Muscle layer of duodenum (tissue), 2 donors: ENCODE results near the gene NR6A1.

Source experiments
- H3K27ac ChIP-seq: one replicate; pipeline ENCODE4 v1.7.0; 2013; ENCODE audit warnings: mild to moderate bottlenecking, low read length
- H3K27me3 ChIP-seq: one replicate; pipeline ENCODE4 v1.7.0; 2013; ENCODE audit warnings: low read depth, mild to moderate bottlenecking, control low read depth, low read length
- H3K36me3 ChIP-seq, 2 donors: one replicate each; pipeline ENCODE4 v1.7.0; 2013; ENCODE audit warnings: low read length in 2 of 2, control low read depth in 1 of 2, mild to moderate bottlenecking in 1 of 2; ENCODE audit not compliant: insufficient read depth in 2 of 2, control insufficient read depth in 1 of 2
- H3K4me1 ChIP-seq, 2 donors: one replicate each; pipeline ENCODE4 v1.7.0; 2013; ENCODE audit warnings: low read length in 2 of 2, mild to moderate bottlenecking in 2 of 2, control low read depth in 1 of 2, moderate library complexity in 1 of 2; ENCODE audit not compliant: insufficient read depth in 2 of 2, control insufficient read depth in 1 of 2
- H3K4me3 ChIP-seq, 2 donors: one replicate each; pipeline ENCODE4 v1.7.0; 2013; ENCODE audit warnings: low read length in 2 of 2, low read depth in 1 of 2, mild to moderate bottlenecking in 1 of 2
- H3K9me3 ChIP-seq, 2 donors: one replicate each; pipeline ENCODE4 v1.7.0; 2013; ENCODE audit warnings: low read length in 2 of 2, control low read depth in 1 of 2, mild to moderate bottlenecking in 1 of 2; ENCODE audit not compliant: control insufficient read depth in 1 of 2
- donor health status: healthy.

The NR6A1 gene

DNA sequence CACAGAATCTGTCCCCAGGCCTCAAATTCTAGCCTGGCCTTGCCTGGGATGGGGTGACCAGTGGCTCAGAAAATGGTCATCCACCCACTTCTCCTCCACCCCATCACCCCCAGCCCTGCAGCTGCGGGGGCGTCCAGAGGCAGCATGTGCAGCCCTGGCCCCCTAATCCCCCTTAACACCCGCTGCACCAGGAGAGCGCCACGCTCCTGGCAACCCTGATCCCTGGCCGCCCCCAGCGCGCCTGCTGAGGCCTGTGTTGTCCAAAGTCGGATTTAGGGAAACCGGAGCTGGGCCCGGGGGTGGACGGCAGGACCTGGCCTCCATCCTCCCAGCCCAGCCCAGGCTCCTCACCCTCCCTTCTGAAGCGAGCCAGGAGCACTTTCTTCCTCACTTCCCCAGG, 285.9 kb downstream of the NR6A1 start:
- no peaks in the 10 kb centered on the region for H3K9me3 ChIP-seq
- no peaks in the 10 kb centered on the region for H3K27me3 ChIP-seq
- no peak overlapping the region for H3K4me3 ChIP-seq
- no peaks in the 10 kb centered on the region for H3K4me1 ChIP-seq
- H3K27ac ChIP-seq = no peak overlapping the region
- no peaks in the 10 kb centered on the region for H3K36me3 ChIP-seq

DNA sequence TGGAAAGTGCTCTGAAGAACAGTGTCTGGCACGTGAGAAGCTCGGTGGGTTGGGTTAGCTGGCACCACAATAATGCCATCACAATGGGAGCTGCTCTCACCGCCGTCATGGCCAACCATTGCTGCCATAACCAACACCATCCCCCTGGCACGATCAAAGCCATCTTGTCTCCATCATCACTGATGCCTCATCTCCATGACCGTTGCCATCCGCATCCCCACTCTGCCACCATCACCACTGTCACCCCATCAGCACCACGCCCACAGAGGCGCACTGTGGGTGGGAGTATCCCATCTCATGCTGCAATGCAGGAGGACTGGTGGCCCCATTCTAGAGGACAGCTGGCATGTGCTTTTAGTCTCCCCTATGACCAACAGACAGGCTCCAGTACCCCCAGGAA, 287.6 kb downstream of the NR6A1 start:
- Histone ChIP-seq H3K9me3 (no peaks in the 10 kb centered on the region), H3K27ac (no peak overlapping the region), H3K36me3 (no peaks in the 10 kb centered on the region), H3K27me3 (peaks cover 7% of the 10 kb centered on the region), H3K4me1 (no peaks in the 10 kb centered on the region), H3K4me3 (no peak overlapping the region)

- Histone ChIP-seq H3K27ac (no peak overlapping the region), H3K36me3 (no peaks in the 10 kb centered on the region), H3K4me1 (peaks cover 0 to 5% of the 10 kb centered on the region in 2 donors), H3K4me3 (no peak overlapping the region), H3K27me3 (peaks cover 13% of the 10 kb centered on the region), H3K9me3 (no peaks in the 10 kb centered on the region)
Measured at GRCh38 chr9:124482431-124483031, 288.6 kb downstream of the NR6A1 start.

DNA sequence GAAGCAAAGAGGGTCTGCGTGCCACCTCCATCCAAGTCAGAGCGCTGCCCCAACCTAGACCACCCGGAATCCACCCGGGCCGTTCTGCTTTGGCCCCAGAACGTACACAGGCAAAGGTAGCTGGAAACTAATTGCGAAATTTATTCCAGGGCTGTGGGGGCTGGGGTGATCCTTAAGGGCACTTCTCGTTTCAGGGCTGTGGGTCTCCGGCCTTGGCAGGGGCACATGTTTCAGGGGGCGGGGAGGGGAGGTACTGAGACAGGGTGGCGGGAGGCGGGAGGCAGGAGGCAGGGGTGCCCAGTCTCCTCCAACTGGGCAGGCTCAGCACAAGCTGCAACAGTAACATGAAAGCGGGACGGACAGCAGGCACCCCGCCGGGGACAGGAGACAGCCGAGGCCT, 290.0 kb downstream of the NR6A1 start:
- Histone ChIP-seq H3K36me3 (no peaks in the 10 kb centered on the region), H3K27me3 (peaks cover 13% of the 10 kb centered on the region), H3K4me3 (no peak overlapping the region), H3K9me3 (no peaks in the 10 kb centered on the region), H3K4me1 (peaks cover 0 to 10% of the 10 kb centered on the region in 2 donors), H3K27ac (no peak overlapping the region)

GRCh38 chr9:124480621-124480981, 290.5 kb downstream of the NR6A1 start:
- H3K27me3 ChIP-seq = peaks cover 13% of the 10 kb centered on the region
- H3K9me3 ChIP-seq = no peaks in the 10 kb centered on the region
- no peaks in the 10 kb centered on the region for H3K36me3 ChIP-seq

GRCh38 chr9:124479947-124480620, 291.0 kb downstream of the NR6A1 start:
- peaks cover 13% of the 10 kb centered on the region for H3K27me3 ChIP-seq
- H3K27ac ChIP-seq = no peak overlapping the region
- H3K4me1 ChIP-seq = peaks cover 0 to 10% of the 10 kb centered on the region in 2 donors
- H3K4me3 ChIP-seq = no peak overlapping the region
- H3K9me3 ChIP-seq = no peaks in the 10 kb centered on the region
- no peaks in the 10 kb centered on the region for H3K36me3 ChIP-seq

More at GRCh38 chr9:124480621-124480981, 290.5 kb downstream of the NR6A1 start:
- Histone ChIP-seq H3K4me3 (no peak overlapping the region), H3K27ac (no peak overlapping the region), H3K4me1 (peaks cover 0 to 10% of the 10 kb centered on the region in 2 donors)

GRCh38 chr9:124479371-124479770, 291.7 kb downstream of the NR6A1 start:
- H3K4me1 ChIP-seq = peaks cover 0 to 10% of the 10 kb centered on the region in 2 donors
- no peak overlapping the region for H3K4me3 ChIP-seq
- peaks cover 13% of the 10 kb centered on the region for H3K27me3 ChIP-seq

DNA sequence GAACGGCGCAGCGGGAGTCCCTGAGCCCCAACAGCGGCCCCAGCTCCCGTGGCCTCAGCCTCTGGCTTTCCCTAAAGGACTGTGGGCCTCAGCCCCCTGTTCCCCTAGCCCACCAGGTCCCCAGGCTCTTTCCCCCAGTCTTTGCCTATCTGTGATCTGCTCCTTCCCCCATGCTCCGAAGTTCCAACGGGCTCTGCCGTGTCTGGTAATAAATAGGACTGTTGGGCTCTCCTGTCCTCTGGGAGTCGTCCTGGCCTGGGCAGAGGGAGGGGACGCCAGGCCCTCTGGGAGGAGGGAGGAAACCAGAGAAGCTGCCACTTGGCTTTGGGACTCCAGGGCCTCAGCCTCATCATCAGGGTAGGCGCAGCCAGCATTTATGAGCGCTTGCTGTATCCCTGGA, 292.8 kb downstream of the NR6A1 start:
- H3K9me3 ChIP-seq = no peaks in the 10 kb centered on the region
- H3K4me3 ChIP-seq = no peak overlapping the region
- peaks cover 13% of the 10 kb centered on the region for H3K27me3 ChIP-seq
- no peaks in the 10 kb centered on the region for H3K36me3 ChIP-seq
- no peak overlapping the region for H3K27ac ChIP-seq
- peaks cover 0 to 10% of the 10 kb centered on the region in 2 donors for H3K4me1 ChIP-seq

More at GRCh38 chr9:124479371-124479770, 291.7 kb downstream of the NR6A1 start:
- Histone ChIP-seq H3K27ac (no peak overlapping the region), H3K36me3 (no peaks in the 10 kb centered on the region), H3K9me3 (no peaks in the 10 kb centered on the region)

DNA sequence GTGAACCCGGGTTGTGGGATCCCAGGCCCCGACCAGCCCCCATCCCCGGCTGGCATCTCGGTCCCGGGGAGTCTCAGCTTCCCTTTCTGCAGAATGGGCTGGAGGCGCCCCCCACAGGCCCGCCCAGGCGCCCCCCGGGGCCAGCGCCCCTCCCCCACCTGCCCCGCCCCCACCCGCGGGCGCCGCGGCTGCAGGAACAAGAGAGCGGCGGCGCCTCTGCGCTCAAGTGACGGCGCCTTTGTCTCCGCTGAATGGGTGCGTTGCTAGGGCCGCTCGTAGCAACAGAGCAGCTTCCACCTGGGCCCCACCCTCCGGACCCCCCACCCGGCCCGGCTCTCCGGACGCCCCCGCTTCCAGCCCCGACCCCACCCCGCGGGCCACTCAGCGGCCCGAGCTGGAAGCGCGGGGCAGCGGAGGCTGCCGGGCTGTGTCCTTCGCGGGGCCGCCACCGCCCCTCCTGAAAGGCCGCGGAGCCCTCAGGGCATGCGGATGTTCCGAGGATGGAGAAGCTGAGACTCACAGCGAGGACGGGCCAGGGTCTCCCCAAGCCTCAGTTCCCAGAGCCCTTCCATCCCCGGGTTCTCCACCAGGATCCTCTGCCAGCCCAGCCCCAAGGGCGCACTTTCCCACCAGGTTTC, 293.3 kb downstream of the NR6A1 start:
- H3K36me3 ChIP-seq = no peaks in the 10 kb centered on the region
- H3K4me3 ChIP-seq = no peak overlapping the region
- H3K9me3 ChIP-seq = no peaks in the 10 kb centered on the region
- no peak overlapping the region for H3K27ac ChIP-seq
- peaks cover 0 to 10% of the 10 kb centered on the region in 2 donors for H3K4me1 ChIP-seq
- H3K27me3 ChIP-seq = peaks cover 13% of the 10 kb centered on the region

GRCh38 chr9:124477211-124477647, 293.9 kb downstream of the NR6A1 start:
- peaks cover 0 to 10% of the 10 kb centered on the region in 2 donors for H3K4me1 ChIP-seq
- no peak overlapping the region for H3K27ac ChIP-seq
- H3K9me3 ChIP-seq = no peaks in the 10 kb centered on the region
- no peak overlapping the region for H3K4me3 ChIP-seq
- H3K36me3 ChIP-seq = no peaks in the 10 kb centered on the region
- peaks cover 13% of the 10 kb centered on the region for H3K27me3 ChIP-seq

DNA sequence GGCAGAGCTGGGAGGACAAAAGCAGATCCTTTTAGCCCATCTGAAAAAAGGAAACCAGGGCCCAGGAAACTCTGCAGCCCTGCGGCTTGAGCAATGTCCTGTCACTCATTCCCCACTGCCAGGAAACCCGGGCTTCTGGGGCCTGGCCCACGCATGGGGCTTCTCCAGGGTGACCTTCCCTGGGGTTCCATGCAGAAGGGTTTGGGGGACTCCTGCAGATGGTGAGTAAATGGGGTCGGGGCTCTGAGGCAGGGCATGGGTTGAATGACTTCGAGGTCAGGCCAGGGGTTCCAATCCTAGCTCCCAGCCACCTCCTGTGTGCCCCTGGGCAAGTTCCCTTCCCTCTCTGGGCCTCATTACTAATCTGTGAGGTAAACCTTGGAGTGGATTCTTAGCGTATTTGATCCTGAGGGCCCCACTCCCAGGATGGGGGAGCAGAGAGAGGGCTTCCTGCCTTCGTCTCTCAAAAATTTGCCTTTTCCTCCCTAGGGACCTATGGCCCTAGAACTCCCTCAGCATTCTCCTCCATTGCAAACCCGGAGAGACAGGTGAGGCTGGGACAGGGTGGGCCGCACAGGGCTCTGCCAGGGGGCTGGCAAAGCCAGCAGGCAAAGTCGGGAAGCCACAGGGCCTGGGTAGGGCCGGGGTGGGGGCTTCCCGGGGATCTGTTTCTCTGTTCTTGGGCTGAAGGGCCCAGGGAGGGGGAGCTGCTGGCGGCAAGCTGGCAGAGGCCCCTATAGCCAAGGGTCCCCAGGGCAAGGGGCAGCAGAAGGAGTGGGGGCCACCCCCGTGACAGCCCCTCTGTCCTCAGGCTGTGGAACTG, 295.0 kb downstream of the NR6A1 start:
- H3K27me3 ChIP-seq = peaks cover 13% of the 10 kb centered on the region
- H3K9me3 ChIP-seq = no peaks in the 10 kb centered on the region
- no peak overlapping the region for H3K27ac ChIP-seq
- H3K4me3 ChIP-seq = no peak overlapping the region
- H3K36me3 ChIP-seq = no peaks in the 10 kb centered on the region
- peaks cover 0 to 10% of the 10 kb centered on the region in 2 donors for H3K4me1 ChIP-seq
